GM21390 (cell line): ENCODE measurements around the gene RAB35.
"Not testable (repeated sequence)": the region's sequence is repeated elsewhere in the genome, so short reads cannot be mapped to it uniquely, and the experiment has no call there.

Experiments used
- ATAC-seq: cut with Tn5 transposase; IDR thresholded peaks from one replicate; pipeline ENCODE4 v1.9.1; 2021; ENCODE audit not compliant: unreplicated experiment

RAB35 gene

DNA sequence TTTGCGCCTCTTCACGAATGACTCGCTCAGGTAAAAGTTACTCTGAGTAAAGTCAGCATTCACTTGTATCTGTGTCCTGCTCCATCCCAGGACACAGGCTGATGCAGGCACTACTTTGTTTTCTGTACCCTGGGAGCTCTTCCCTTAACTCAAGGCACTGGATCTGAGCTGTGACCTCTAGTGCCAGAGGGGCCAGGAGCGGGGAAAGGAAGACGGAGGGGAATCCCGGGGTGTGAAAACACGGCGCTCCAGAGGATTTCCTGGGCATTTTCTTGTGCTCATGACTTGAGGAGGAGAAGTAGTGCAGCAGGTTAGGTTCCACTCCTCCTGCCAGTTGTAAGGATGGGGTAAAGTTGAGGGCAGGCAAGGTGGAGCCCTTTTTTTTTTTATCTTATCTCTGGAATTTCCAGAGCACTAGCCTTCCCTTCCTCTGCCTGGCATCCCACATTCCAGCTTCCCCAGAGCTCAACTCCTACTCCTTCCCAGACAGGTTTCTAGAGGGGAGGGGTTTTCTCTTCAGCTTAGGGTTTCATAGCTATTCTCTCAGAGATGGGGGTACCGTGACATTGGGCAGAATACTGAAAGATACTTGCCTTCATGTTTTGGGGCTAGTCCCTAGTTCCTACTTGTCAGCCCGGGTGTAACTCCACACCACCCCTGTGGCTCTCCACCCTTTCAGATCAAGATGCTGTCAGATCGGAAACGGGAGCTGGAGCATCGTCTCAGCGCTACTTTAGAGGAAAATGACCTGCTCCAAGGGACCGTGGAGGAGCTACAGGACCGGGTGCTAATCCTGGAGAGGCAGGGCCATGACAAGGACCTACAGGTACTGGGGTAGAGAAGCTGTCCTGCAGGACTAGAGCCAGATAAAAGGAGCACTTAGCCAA lies 52.3 kb downstream of the RAB35 start:
- ATAC-seq, result no peak

DNA sequence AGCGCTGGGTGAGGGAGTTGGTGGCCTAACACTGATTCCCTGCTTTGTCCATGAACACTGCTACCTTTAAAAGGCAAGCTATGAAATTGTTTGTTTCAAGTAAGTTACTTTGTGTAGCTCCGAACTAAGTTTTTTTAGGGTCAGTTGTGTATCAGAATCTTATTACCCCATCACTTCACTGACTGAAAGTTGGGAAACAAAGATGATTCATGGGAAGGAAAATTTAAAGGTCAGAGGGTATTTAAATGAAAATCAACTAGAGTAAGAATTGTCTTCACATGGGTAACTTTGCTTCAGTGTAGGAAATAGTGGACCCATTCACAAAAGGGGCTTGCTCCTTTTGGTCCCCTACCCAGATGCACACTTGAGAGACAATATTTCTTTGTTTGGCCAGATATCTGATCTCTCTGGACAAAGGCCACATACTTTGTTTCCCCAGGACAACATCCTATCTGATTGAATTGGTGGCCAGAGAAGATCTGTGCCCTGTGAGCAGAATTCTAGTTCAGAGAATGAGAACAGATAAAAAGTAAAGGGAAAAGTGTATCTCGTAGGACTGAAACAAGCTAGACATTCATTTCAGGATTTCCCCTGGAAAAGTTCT lies 53.5 kb downstream of the RAB35 start:
- ATAC-seq, result no peak

DNA sequence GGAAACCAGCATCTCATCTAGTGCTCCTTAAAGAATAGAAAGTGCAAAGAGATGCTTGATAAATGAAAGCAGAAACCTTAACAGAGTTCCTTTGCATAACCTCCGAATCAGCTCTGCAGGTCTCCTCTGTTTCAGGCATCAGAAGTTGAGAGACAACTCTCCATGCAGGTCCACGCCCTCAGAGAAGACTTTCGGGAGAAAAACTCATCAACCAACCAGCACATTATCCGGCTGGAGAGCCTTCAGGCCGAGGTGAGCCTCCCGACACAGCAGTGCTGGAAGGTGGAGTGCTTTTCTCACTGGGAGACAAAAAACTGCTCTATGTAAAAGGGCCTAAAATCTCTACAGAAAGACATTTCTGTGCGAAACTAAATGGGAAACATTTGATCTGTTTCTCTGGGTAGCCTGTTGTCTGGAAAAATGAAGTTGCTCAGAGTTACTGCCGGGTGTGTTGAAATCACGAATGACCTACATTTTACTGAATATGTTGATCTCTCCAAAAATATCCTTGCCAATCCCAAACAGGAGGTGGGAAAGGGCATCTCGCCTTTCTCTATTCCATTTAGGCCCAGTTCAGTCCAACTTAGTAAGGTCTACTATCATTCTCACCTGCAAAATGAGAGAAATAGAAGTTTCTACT lies 54.9 kb downstream of the RAB35 start:
- no peak for ATAC-seq

DNA sequence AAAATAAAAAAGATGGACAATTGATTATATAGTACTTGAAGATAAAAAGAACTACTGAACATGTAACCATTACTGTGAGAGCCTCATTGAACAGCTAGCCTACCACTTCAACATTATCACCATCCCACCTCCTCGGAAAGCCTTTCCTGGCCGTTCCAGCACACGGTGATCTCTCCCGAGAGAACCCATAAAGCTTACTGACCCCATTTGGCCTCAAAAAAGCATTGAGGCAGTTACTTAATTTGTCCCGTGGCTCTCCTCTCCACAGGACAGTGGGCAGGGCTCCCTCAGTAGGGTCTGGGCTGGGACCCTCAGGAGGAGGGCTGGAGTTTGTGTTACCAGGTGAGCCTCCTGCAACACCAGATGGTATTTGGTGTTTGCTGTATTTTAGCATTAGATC lies 55.8 kb downstream of the RAB35 start:
- no peak for ATAC-seq

DNA sequence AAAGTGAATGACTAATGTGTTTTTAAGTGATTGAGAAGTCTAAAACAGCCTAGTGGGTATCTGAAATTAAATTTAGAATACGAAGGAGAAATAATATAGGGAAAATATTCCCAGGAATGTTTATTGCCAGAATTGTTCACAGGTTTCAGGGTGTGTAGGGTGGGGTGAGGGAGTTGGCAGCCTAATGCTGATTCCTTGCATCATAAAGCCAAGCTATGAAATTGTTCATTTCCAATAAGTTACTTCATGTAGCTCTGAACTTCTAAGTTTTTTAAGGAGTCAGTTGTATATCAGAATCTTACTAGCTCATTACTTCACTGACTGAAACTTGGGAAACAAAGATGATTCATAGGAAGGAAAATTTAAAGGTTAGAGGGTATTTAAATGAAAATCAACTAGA lies 56.4 kb downstream of the RAB35 start:
- ATAC-seq, result no peak

DNA sequence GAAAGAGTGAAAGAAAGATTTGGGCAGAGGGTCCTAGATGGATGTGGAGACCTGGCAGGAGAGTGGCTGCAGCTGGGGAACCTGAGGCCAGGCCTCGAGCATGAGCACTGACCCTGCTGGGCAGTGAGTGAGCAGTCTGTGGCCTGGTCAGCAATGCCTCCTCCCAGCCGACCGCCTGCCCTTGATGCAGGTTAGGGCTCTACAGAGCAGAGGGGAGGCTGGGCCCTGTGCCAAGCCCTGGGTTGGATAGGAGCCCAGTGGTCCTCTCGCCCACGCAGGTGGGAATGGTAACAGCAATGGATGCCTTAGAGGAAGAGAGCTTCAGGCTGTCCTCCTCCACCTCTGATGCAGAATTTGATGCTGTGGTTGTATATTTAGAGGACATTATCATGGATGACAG lies 59.8 kb downstream of the RAB35 start:
- ATAC-seq, result no peak

DNA sequence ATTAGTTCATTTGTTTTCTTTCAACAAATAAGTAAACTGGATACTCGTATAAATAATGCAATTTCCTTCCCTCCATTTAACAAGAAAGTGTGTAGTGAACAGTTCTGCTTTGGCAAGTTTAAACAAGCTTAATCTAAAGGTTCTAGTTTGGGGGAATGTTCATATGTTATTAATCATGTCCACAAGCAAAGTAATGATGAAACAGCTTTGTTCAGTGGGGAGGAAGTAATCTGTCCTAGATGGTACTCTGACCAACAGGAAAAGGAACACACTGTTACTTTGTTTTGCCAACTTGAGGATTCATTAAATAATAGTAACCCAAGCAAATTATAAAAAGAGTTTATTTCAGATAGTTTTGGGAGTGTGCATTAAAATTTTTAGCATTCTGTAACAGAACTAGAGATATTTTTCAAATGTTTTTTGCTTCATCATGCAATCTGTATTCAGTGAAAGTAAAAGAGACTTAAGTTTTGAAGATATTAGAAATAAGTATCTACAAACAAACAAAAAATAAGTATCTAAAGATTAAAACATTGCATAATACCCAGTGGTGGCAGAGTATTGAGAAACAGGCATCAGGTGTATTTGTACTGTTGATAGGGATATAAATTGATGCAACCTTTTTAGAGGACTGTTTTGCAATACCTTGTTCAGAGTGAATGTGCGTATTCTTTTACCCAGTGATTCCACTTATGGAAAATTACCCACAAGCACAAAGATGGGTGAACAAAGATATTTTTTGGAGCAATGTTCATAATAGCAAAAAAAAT lies 61.1 kb downstream of the RAB35 start:
- no peak for ATAC-seq

DNA sequence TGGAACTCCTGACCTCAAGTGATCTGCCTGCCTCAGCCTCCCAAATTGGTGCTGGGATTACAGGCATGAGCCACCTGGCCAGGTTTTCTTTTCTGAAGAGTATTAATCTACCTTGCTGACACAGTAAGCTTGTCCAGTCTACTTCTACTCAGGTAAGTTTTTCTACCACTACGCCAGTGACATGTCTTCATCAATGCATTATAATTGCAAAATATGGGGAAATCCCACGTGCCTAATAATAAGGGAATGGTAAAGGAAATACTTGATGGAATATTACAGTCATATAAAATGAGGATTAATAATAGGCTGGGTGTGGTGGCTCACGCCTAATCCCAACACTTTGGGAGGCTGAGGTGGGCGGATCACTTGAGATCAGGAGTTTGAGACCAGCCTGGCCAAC lies 62.3 kb downstream of the RAB35 start:
- no peak for ATAC-seq

DNA sequence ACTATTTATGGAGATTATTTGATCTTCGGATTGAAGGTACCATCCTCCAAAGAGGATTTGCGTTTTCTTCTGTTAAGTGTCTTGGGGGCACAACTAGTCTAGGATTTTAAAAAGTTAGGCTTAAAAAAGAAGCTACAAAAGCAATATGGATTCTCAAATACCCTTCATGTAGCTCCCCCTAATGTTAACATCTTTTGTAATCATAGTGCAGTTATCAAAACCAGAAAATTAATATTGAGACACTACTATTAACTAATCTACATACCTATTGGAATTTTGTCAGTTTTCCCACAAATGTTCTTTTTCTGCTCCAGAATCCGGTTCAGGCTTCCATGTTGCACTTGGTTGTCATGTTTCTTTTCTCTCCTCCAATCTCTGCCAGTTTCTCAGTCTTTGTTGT lies 65.0 kb downstream of the RAB35 start:
- ATAC-seq, result no peak

DNA sequence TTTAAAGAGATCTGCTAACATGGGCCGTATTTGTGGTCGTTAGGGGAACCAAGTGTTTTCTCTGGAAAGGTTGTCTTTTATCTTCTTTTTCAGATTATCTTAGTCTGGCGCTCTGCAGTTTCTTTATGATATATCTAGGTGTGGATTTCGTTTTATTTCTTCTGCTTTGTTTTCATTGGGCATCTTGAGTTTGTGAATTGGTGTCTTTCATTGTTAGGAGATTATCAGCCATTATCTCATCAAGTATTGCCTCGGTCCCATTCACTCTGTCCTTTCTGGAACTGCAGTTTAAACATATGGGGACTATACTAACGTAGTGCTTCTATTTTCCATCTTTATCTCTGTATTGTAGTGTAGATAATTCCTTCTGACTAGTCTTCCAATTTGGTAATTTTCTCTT lies 67.1 kb downstream of the RAB35 start:
- no peak for ATAC-seq

DNA sequence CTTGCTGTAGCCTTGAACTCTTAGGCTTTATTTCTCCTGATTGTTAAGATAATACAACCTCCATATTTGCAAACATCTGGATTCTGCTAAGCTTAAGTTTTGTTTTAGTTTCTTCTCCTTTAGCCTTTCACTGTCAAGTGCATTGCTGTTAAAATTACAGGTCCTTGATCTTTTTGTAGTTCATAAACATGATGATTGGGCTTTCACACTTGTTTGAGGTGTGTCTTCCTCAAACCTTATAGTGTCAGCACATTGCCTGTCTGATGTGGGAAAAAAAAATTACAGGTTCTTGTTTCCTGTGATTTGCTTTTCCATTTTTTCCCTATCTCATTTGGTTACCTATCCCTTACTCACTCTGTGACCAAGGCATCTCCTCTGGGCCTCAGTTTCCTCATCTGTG lies 68.3 kb downstream of the RAB35 start:
- ATAC-seq, result no peak

DNA sequence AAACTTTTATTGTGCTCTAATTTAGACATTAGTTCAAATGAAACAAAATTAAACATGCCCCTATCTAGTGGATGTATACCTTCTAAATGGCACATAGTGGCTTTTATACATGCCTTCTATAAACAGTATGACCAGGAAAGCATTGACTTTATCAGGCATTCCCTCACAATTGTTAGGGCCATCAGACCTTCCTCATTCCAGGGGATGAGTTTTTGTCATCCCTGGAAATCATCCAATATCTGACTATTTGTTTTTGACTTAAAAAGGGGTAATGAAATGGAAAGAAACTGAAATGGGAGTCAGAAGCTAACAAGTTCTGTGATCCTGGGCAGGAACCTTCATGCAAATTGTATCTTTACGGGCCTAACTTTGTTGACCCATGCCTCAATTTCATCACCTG lies 69.5 kb downstream of the RAB35 start:
- no peak for ATAC-seq

DNA sequence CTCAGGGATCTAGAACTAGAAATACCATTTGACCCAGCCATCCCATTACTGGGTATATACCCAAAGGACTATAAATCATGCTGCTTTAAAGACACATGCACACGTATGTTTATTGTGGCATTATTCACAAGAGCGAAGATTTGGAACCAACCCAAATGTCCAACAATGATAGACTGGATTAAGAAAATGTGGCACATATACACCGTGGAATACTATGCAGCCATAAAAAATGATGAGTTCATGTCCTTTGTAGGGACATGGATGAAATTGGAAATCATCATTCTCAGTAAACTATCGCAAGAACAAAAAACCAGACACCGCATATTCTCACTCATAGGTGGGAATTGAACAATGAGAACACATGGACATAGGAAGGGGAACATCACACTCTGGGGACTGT lies 71.2 kb downstream of the RAB35 start:
- ATAC-seq, result not testable (repeated sequence)
